Measurements from ENCODE around the gene ESPNL.

Gene ESPNL

DNA sequence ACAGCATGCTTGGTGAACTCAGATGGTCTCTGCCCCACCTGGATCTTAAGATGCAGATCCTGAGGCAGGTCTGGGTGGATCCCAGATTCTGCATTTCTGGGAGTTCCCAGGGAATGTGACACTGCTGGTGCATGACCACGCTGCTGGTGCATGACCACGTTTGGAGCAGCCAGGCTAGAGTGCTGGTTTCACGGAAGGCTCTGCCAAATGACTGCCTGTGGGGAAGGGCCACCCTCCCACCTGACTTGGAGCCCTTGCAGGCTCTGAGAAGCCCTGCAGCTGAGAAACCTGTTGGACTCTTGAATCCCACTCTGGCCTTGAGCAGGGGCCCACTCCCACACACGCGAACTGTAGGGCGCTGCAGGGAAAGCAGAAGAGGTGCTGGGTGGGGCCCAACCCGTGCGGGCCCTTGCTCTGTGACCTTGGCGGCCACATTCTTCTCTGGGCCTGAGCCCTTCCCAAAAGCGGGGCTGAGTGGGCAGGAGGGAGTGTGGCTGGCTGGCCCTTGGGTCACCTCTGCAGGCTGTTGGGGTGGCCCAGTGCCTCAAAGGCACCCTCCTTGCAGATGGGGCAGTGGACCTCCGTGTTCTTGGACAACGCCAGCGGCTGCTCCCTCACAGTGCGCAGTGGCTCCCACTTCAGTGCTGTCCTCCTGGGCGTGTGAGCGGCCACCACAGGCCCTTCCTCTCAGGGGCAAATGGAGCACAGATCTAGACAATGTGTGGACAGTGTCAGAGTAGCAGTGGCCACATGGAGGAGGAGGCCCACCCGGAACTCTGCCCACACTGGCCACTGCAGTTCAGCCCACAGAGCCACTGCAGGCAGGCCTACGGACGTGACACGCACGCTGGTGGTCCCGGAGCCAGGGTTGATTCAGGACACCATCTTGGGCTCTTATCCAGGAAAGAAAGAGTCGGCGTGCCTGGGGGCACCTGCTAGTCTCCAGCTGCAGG is 66.5 kb downstream of the ESPNL start:
- Histone ChIP-seq H3F3A (ENCODE audit: control insufficient read depth, insufficient read depth) (peaks cover 12% of the 10 kb centered on the region; the same call in 1 of the 2 replicates), H3K79me2 (ENCODE audit: control insufficient read depth, low read length) (no peaks in the 10 kb centered on the region), H3K4me3 (ENCODE audit: low read length) (no peak overlapping the region), H3K27me3 (ENCODE audit: control insufficient read depth, low read length) (no peaks in the 10 kb centered on the region), H3K9me2 (replicated peaks; ENCODE audit: control insufficient read depth, low read length) (no peaks in the 10 kb centered on the region), H3K27ac (ENCODE audit: low read depth, low read length) (no peak overlapping the region), H3K9me3 (ENCODE audit: control insufficient read depth, insufficient read depth, low read length) (no peaks in the 10 kb centered on the region), H4K20me1 (ENCODE audit: control insufficient read depth, insufficient read depth, low read depth, low read length) (no peaks in the 10 kb centered on the region), H3K4me2 (ENCODE audit: low read length) (no peak overlapping the region), H3K36me3 (ENCODE audit: control insufficient read depth, low read length) (peaks cover 31% of the 10 kb centered on the region), H3K4me1 (ENCODE audit: control insufficient read depth, low read length) (no peaks in the 10 kb centered on the region)
- TF ChIP-seq, protein P1, sequence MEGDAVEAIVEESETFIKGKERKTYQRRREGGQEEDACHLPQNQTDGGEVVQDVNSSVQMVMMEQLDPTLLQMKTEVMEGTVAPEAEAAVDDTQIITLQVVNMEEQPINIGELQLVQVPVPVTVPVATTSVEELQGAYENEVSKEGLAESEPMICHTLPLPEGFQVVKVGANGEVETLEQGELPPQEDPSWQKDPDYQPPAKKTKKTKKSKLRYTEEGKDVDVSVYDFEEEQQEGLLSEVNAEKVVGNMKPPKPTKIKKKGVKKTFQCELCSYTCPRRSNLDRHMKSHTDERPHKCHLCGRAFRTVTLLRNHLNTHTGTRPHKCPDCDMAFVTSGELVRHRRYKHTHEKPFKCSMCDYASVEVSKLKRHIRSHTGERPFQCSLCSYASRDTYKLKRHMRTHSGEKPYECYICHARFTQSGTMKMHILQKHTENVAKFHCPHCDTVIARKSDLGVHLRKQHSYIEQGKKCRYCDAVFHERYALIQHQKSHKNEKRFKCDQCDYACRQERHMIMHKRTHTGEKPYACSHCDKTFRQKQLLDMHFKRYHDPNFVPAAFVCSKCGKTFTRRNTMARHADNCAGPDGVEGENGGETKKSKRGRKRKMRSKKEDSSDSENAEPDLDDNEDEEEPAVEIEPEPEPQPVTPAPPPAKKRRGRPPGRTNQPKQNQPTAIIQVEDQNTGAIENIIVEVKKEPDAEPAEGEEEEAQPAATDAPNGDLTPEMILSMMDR (IDR thresholded peaks at IDR 0.05; ENCODE audit: low read depth, low read length, poor library complexity, severe bottlenecking) = no peak
- no peak for TF ChIP-seq EZH2phosphoT487 (IDR thresholded peaks at IDR 0.05; ENCODE audit: borderline replicate concordance, low read length)

- H3F3A ChIP-seq (ENCODE audit: control insufficient read depth, insufficient read depth) = peaks cover 14% of the 10 kb centered on the region; the same call in 1 of the 2 replicates
Observed at GRCh38 chr2:238167344-238167715, 67.2 kb downstream of the ESPNL start.

GRCh38 chr2:238167761-238168160 is 67.6 kb downstream of the ESPNL start:
- Histone ChIP-seq H3K4me2 (ENCODE audit: low read length) (no peak overlapping the region), H3K36me3 (ENCODE audit: control insufficient read depth, low read length) (peaks cover 41% of the 10 kb centered on the region), H3F3A (ENCODE audit: control insufficient read depth, insufficient read depth) (peaks cover 14% of the 10 kb centered on the region; the same call in 1 of the 2 replicates), H3K9me2 (replicated peaks; ENCODE audit: control insufficient read depth, low read length) (no peaks in the 10 kb centered on the region), H4K20me1 (ENCODE audit: control insufficient read depth, insufficient read depth, low read depth, low read length) (no peaks in the 10 kb centered on the region), H3K27me3 (ENCODE audit: control insufficient read depth, low read length) (no peaks in the 10 kb centered on the region), H3K9me3 (ENCODE audit: control insufficient read depth, insufficient read depth, low read length) (no peaks in the 10 kb centered on the region), H3K4me1 (ENCODE audit: control insufficient read depth, low read length) (no peaks in the 10 kb centered on the region), H3K27ac (ENCODE audit: low read depth, low read length) (no peak overlapping the region), H3K4me3 (ENCODE audit: low read length) (no peak overlapping the region), H3K79me2 (ENCODE audit: control insufficient read depth, low read length) (no peaks in the 10 kb centered on the region)
- TF ChIP-seq, protein P1 (IDR thresholded peaks at IDR 0.05; ENCODE audit: low read depth, low read length, poor library complexity, severe bottlenecking) = no peak
- no peak for TF ChIP-seq EZH2phosphoT487 (IDR thresholded peaks at IDR 0.05; ENCODE audit: borderline replicate concordance, low read length)

More at GRCh38 chr2:238167344-238167715, 67.2 kb downstream of the ESPNL start:
- no peaks in the 10 kb centered on the region for H3K4me1 ChIP-seq (ENCODE audit: control insufficient read depth, low read length)
- H3K4me3 ChIP-seq (ENCODE audit: low read length) = no peak overlapping the region
- H3K4me2 ChIP-seq (ENCODE audit: low read length) = no peak overlapping the region
- H4K20me1 ChIP-seq (ENCODE audit: control insufficient read depth, insufficient read depth, low read depth, low read length) = no peaks in the 10 kb centered on the region
- no peak overlapping the region for H3K27ac ChIP-seq (ENCODE audit: low read depth, low read length)
- H3K36me3 ChIP-seq (ENCODE audit: control insufficient read depth, low read length) = peaks cover 37% of the 10 kb centered on the region
- no peaks in the 10 kb centered on the region for H3K27me3 ChIP-seq (ENCODE audit: control insufficient read depth, low read length)
- no peaks in the 10 kb centered on the region for H3K79me2 ChIP-seq (ENCODE audit: control insufficient read depth, low read length)
- no peaks in the 10 kb centered on the region for H3K9me2 ChIP-seq (replicated peaks; ENCODE audit: control insufficient read depth, low read length)
- no peaks in the 10 kb centered on the region for H3K9me3 ChIP-seq (ENCODE audit: control insufficient read depth, insufficient read depth, low read length)
- TF ChIP-seq EZH2phosphoT487 (IDR thresholded peaks at IDR 0.05; ENCODE audit: borderline replicate concordance, low read length) = no peak
- TF ChIP-seq, protein P1 (IDR thresholded peaks at IDR 0.05; ENCODE audit: low read depth, low read length, poor library complexity, severe bottlenecking) = no peak

All from DOHH2 (cell line).